Body of pancreas (tissue), 4 donors: Measurements from ENCODE around the gene PTPN1.

Experiments
- CTCF ChIP-seq, 7 experiments: fragments of 450-650 bp in 4 of 7; fragments of 200-600 bp in 3 of 7; sonication (generic) in 3 of 7; IDR thresholded peaks; one replicate each; pipeline ENCODE4 v1.5.1; 2016 to 2019; ENCODE audit warnings: antibody characterized with exemption in 7 of 7
- POLR2A ChIP-seq, 3 donors: fragments of 450-650 bp; IDR thresholded peaks; one replicate each; pipeline ENCODE4 v1.6.1; 2016; ENCODE audit warnings: antibody characterized with exemption in 3 of 3, mild to moderate bottlenecking in 2 of 3

GRCh38 chr20:50585214-50585613 is 75.0 kb downstream of the PTPN1 start:
- no peak for TF ChIP-seq CTCF (IDR thresholded peaks at IDR 0.05)
- TF ChIP-seq POLR2A (IDR thresholded peaks at IDR 0.05) = no peak
